OCI-LY1 (cell line): ENCODE measurements around the gene RAB3A.

Source experiments
- H2AFZ ChIP-seq: fragments of 200-600 bp; sonication (generic), shearing (Covaris generic); 2 replicates; pipeline ENCODE4 v1.6.0; 2014; ENCODE audit warnings: antibody characterized with exemption, mild to moderate bottlenecking, low read length
- H3F3A ChIP-seq: fragments of 200-600 bp; sonication (generic), shearing (Covaris generic); 2 replicates; pipeline ENCODE4 v1.6.0; 2014; ENCODE audit warnings: mild to moderate bottlenecking, antibody characterized with exemption, low read length, moderate library complexity; ENCODE audit not compliant: insufficient read depth
- H3K27ac ChIP-seq: fragments of 200-600 bp; sonication (generic); 2 replicates; pipeline ENCODE4 v1.5.1; 2014; ENCODE audit warnings: low read length, mixed run types, mild to moderate bottlenecking, low read depth; ENCODE audit not compliant: poor library complexity, severe bottlenecking
- H3K27me3 ChIP-seq: fragments of 200-600 bp; sonication (generic); 2 replicates; pipeline ENCODE4 v1.6.0; 2014; ENCODE audit warnings: antibody characterized with exemption, mild to moderate bottlenecking, low read length, moderate library complexity; ENCODE audit not compliant: insufficient read depth
- H3K36me3 ChIP-seq: fragments of 200-600 bp; sonication (generic); 2 replicates; pipeline ENCODE4 v1.6.1; 2014; ENCODE audit warnings: mild to moderate bottlenecking, antibody characterized with exemption, low read length, moderate library complexity, mixed read lengths; ENCODE audit not compliant: insufficient read depth
- H3K4me1 ChIP-seq: fragments of 200-600 bp; sonication (generic); 2 replicates; pipeline ENCODE4 v1.5.1; 2014; ENCODE audit warnings: mild to moderate bottlenecking, low read length, moderate library complexity; ENCODE audit not compliant: insufficient read depth, severe bottlenecking
- H3K4me2 ChIP-seq: fragments of 200-600 bp; sonication (generic), shearing (Covaris generic); 2 replicates; pipeline ENCODE4 v1.6.1; 2014; ENCODE audit warnings: low read length
- H3K4me3 ChIP-seq: fragments of 200-600 bp; sonication (generic); 2 replicates; pipeline ENCODE4 v1.5.1; 2014; ENCODE audit warnings: low read length, low read depth, mild to moderate bottlenecking, mixed read lengths; ENCODE audit not compliant: poor library complexity, severe bottlenecking
- H3K79me2 ChIP-seq: fragments of 200-600 bp; shearing (Covaris generic); 2 replicates; pipeline ENCODE4 v1.6.1; 2016; ENCODE audit warnings: mixed run types, low read length, mixed read lengths; ENCODE audit not compliant: insufficient read depth
- H3K9ac ChIP-seq: fragments of 200-600 bp; sonication (generic), shearing (Covaris generic); 2 replicates; pipeline ENCODE4 v1.6.1; 2014; ENCODE audit warnings: mild to moderate bottlenecking, low read length, mixed read lengths
- H3K9me2 ChIP-seq: fragments of 200-600 bp; sonication (generic), shearing (Covaris generic); 2 replicates; pipeline ENCODE4 v1.6.1; 2014; ENCODE audit warnings: low read depth, mild to moderate bottlenecking, low read length, mixed read lengths
- H3K9me3 ChIP-seq: fragments of 200-600 bp; shearing (Covaris generic); 2 replicates; pipeline ENCODE4 v1.6.1; 2014; ENCODE audit warnings: low read length, mixed read lengths
- H4K20me1 ChIP-seq: fragments of 200-600 bp; sonication (generic), shearing (Covaris generic); 2 replicates; pipeline ENCODE4 v1.6.0; 2016; ENCODE audit warnings: mild to moderate bottlenecking, low read length; ENCODE audit not compliant: insufficient read depth
- CTCF ChIP-seq: fragments of 200-600 bp; sonication (generic), shearing (Covaris generic); IDR thresholded peaks from 2 replicates; pipeline ENCODE4 v1.5.1; 2017; ENCODE audit warnings: mild to moderate bottlenecking, antibody characterized with exemption, low read length, moderate library complexity, mixed read lengths
- EZH2 ChIP-seq: fragments of 200-600 bp; sonication (generic), shearing (Covaris generic); IDR thresholded peaks from 2 replicates; pipeline ENCODE4 v1.8.0; 2017; ENCODE audit warnings: borderline replicate concordance, mixed run types, mild to moderate bottlenecking, antibody characterized with exemption, low read length, moderate library complexity, mixed read lengths

The RAB3A gene

GRCh38 chr19:18218159-18218558, 14.3 kb upstream of the RAB3A start:
- Histone ChIP-seq H3K9me2 (no peaks in the 10 kb centered on the region), H3K27ac (no peak overlapping the region), H3K36me3 (no peaks in the 10 kb centered on the region), H3F3A (no peaks in the 10 kb centered on the region), H3K4me2 (no peak overlapping the region), H3K9me3 (no peaks in the 10 kb centered on the region), H3K79me2 (no peaks in the 10 kb centered on the region), H3K27me3 (no peaks in the 10 kb centered on the region), H3K9ac (no peak overlapping the region), H2AFZ (no peak overlapping the region), H4K20me1 (no peaks in the 10 kb centered on the region), H3K4me1 (no peaks in the 10 kb centered on the region), H3K4me3 (no peak overlapping the region)
- no peak for TF ChIP-seq EZH2
- TF ChIP-seq CTCF, result no peak

GRCh38 chr19:18216789-18217188, 12.9 kb upstream of the RAB3A start:
- Histone ChIP-seq H2AFZ (no peak overlapping the region), H3K27me3 (no peaks in the 10 kb centered on the region), H3K4me1 (no peaks in the 10 kb centered on the region), H3K4me2 (no peak overlapping the region), H3K9me2 (no peaks in the 10 kb centered on the region), H3F3A (no peaks in the 10 kb centered on the region), H3K79me2 (no peaks in the 10 kb centered on the region), H3K27ac (no peak overlapping the region), H3K9me3 (no peaks in the 10 kb centered on the region), H3K9ac (no peak overlapping the region), H3K4me3 (no peak overlapping the region), H4K20me1 (no peaks in the 10 kb centered on the region), H3K36me3 (no peaks in the 10 kb centered on the region)
- TF ChIP-seq EZH2 (no peak), CTCF (no peak)

GRCh38 chr19:18214779-18215433, 11.1 kb upstream of the RAB3A start:
- TF ChIP-seq CTCF (no peak), EZH2 (no peak)
- Histone ChIP-seq H3K4me3 (no peak overlapping the region), H3F3A (no peaks in the 10 kb centered on the region)

More at GRCh38 chr19:18214779-18215433, 11.1 kb upstream of the RAB3A start:
- Histone ChIP-seq H3K79me2 (no peaks in the 10 kb centered on the region), H3K9ac (no peak overlapping the region), H4K20me1 (no peaks in the 10 kb centered on the region), H3K27ac (no peak overlapping the region), H3K27me3 (peaks cover 4% of the 10 kb centered on the region; the same call in 1 of the 2 replicates), H3K4me1 (no peaks in the 10 kb centered on the region), H3K9me3 (no peaks in the 10 kb centered on the region), H3K9me2 (no peaks in the 10 kb centered on the region), H3K4me2 (no peak overlapping the region), H3K36me3 (no peaks in the 10 kb centered on the region), H2AFZ (no peak overlapping the region)
